Measurements from ENCODE around the gene FCHSD2. TPM values are rescaled to one million over a fixed set of nuclear protein-coding genes. Genes with fewer than 3 reads are reported as not detected.
"Not testable (repeated sequence)": the region's sequence is repeated elsewhere in the genome, so short reads cannot be mapped to it uniquely, and the experiment has no call there.

FCHSD2 gene
- total RNA-seq, 1 donor from 2014 or later, result 42.5 TPM

DNA sequence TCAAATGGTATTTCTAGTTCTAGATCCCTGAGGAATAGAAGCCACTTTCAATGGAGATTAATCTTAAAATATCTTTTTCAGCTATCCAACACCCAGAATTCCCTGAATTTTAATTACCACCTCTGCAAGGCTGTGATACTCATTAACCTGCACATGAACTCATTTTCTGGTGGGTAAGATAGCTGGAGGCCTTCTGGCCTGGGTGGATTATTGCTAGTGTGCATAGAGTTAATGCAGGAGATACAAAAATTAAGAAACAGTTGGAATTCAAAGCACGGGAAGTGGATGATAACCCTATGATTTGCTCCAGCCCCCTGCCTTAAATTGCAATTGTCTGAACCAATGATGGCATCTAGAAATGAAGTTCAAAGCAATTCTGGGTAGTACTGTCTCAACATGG is 212.9 kb downstream of the FCHSD2 start:
- no peak for DNase-seq (ENCODE audit: low spot score)

DNA sequence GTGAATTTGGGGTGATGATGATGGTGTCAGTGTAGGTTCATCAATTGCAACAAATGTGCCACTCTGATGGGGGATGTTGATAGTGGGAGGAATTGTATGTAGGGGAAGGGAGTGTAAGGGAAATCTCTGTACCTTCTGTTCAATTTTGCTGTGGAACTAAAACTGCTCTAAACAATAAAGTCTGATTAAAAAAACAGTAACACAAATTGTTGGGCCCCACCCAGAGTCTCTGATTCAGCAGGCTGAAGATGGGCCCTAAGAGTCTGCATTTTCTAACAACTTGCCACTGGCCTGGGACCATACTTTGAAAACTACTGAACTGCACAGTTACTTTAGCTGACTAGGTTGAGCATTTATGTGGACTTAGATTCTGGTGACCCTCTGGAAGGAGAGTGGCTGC is 214.7 kb downstream of the FCHSD2 start:
- no peak for DNase-seq (ENCODE audit: low spot score)

DNA sequence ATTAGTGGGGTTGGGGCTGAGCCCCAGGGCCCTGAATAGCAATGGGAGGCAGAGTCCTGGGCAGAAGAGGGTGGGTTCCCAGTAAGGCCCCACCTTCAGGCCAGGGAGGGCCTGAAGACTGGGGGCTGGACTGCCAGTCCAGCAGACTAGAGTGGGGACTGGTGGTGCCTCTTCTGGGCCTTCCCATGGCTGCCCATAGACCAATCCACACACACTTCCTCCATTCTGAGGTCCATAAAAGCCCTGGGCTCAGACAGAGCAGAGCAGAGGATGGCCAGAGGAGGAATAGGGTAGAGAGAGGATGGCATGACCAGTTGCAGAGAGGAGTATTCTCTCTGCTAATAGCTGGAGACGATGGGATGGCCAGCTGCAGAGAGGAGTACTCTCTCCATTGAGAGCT is 216.0 kb downstream of the FCHSD2 start:
- no peak for DNase-seq (ENCODE audit: low spot score)

DNA sequence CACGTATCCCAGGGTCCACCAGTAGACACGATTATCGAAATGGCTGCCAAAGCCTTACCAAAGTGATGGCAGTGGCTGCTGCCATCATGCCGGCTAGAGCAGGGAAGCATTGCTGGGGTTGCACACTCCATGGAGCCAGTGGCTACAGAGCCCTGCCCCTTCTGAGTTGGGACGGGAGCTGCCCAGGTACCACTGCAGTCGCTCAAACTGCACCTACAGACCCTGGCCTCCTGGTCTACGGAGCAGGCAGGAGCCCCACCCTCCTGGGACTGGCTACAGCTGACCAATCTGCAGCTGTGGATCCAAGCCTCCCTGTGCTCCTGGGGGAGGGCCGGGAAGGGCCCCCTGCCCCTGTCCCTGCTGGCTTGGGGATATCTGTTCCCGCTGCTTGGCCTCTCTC is 216.5 kb downstream of the FCHSD2 start:
- DNase-seq (ENCODE audit: low spot score), result no peak

DNA sequence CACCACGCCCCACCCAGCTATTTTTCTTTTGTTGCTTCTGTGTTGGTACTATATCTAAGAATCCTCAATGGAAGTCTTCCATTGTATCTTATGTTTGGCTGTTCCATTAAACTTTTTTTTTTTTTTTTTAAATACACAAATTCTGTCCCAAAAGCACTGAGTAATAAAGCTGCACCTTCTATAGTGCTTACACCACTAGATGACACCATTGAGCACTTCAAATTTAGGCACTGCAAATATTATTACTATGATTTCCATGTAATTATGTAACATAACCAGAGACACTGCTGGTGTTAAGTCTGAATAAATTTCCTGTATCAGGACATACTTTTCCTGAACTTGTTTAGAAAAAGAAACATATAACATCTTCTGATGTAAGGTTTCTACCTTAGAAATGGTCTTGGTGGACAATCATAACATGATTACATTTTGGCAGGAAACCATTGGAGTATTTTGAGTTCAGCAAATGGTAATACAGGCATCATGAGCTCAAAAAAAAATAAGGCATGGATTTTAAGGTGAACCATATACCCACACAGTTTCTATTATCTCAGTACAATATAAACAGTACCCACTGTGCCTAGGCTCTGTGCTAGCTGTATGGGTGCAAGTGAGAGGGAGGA is 217.4 kb downstream of the FCHSD2 start:
- DNase-seq (ENCODE audit: low spot score), result no peak

DNA sequence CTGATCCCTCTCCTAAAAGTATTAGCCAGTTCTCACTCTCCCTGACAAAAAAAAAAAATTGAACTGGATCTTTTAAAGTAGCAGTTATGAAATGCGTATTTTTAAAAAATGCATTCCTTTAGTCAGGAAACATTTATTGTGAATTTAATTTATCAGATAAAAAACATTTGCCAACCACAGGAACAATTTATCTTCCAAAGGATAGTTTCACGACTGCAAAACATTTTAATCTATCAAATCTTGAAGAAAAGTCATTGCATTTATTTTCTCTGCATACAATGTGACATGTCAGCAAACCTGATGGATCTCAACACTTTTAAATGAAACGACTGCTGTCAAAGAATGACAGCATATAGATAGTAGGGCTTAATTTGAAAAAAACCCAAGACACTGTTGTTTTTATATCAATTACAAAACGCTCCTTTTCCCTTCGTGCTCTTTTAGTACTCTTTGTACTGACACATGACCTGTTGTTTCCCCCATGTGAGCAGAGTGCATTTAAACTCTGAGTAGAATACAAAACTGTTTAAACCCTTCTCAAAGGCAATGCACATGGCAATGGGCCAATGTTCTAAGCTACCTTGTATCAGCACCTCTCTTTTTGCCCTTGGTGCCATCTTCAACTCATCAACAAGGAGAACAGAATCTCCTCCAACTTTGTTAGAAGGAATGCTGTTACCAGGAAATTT is 220.9 kb downstream of the FCHSD2 start:
- no peak for DNase-seq (ENCODE audit: low spot score)

DNA sequence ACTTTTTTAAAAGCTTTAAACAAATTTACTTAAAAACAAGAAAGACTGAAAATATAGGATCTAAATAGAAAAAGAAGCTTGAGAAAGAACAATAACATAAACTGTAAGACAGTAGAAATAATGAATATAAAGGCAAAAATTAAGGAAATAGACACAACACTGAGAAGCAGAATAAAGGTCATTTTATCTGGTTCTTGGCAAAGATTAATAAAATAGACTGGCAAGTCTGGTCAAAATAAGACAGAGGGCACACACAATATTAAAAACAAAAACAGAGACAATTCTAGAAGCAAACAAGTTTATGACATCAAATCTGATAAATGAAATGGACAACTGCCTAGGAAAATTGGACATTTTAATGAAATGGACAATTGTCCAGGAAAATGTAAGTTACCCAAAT is 222.1 kb downstream of the FCHSD2 start:
- no peak for DNase-seq (ENCODE audit: low spot score)

DNA sequence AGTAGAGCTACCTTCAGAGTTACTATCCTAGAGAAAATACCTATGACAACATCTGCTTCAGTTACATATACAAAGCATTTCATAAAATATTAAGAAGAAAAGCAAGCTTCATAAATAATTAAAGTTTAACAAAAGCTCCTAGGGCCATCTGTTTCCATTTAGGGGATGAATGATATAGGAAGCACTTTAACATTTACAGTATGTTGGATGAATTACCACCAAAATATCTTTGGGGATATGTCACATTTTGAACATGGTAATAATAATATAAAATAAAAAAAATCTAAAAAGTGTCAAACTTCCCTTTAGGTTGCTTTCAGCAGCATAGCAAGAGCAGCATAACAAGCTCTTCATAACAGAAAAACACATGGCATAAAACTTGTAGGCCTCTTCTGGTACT is 223.3 kb downstream of the FCHSD2 start:
- no peak for DNase-seq (ENCODE audit: low spot score)

DNA sequence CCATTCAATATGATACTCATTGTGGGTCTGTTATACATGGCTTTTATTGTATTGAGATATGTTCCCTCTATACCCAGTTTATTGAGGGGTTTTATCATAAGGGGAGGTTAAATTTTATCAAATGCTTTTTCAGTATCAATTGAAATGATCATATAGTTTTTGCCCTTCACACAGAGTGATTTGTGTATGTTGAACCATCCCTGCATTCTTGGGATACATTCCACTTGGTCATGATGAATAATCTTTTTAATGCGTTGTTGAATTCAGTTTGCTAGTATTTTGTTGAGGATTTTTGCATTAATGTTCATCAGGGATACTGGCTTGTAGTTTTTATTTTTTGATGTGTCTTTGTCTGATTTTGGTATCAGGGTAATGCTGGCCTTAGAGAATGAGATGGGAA is 229.9 kb downstream of the FCHSD2 start:
- no peak for DNase-seq (ENCODE audit: low spot score)

DNA sequence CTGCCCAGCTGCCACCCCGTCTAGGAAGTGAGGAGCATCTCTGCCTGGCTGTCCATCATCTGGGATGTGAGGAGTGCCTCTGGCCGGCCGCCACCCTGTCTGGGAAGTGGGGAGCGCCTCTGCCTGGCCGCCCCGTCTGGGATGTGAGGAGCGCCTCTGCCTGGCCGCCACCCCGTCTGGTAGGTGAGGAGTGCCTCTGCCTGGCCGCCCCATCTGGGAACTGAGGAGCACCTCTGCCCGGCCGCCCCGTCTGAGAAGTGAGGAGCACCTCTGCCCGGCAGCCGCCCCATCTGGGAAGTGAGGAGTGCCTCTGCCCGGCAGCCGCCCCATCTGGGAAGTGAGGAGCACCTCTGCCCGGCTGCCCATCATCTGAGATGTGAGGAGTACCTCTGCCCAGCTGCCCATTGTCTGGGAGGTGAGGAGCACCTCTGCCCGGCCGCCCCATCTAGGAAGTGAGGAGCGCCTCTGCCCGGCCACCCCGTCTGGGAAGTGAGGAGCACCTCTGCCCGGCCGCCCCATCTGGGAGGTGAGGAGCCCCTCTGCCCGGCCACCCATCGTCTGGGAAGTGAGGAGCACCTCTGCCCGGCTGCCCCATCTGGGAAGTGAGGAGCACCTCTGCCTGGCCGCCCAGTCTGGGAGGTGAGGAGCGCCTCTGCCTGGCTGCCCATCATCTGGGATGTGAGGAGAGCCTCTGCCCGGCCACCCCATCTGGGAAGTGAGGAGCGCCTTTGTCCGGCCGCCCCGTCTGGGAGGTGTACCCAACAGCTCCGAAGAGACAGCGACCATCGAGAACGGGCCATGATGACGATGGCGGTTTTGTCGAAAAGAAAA is 232.3 kb downstream of the FCHSD2 start:
- DNase-seq (ENCODE audit: low spot score), result not testable (repeated sequence)

DNA sequence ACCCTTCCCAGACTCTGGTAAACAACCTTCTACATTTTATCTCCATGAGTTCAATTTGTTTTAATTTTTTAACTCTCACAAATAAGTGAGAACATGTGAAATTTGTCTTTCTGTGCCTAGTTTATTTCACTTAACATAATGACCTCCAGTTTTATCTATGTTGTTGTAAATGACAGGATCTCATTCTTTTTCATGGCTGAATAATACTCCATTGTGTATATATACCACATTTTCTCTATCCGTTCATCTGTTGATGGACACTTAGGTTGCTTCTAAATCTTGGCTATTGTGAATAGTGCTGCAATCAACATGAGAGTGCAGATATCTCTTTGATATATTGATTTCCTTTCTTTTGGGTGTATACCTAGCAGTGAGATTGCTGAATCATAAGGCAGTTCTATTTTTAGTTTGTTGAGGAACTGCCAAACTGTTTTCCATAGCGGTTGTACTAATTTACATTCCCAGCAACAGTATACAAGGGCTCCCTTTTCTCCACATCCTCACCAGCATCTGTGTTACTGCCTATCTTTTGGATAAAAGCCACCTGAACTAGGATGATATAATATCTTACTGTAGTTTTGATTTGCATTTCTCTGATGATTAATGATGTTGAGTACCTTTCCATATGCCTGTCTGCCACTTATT is 234.0 kb downstream of the FCHSD2 start:
- DNase-seq (ENCODE audit: low spot score), result no peak

DNA sequence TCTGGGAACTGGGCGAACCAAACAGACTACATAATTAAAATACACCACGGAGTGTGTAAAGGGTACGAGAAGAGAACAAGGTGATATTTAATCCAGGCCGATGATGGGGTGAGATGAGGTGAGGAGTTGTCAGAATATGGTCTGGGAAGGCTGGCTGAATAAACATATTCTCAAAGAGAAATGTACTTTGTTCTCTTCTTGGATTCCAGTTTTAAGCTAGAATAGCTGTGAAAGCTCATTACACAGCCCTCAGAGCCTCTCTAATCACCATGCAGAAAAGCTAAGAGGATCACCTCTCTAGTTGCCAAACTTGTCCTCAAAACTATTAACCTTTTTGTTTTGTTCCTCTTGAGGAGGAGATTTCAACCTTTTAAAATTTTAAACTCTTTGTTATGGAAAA is 238.1 kb downstream of the FCHSD2 start:
- DNase-seq (ENCODE audit: low spot score), result no peak

DNA sequence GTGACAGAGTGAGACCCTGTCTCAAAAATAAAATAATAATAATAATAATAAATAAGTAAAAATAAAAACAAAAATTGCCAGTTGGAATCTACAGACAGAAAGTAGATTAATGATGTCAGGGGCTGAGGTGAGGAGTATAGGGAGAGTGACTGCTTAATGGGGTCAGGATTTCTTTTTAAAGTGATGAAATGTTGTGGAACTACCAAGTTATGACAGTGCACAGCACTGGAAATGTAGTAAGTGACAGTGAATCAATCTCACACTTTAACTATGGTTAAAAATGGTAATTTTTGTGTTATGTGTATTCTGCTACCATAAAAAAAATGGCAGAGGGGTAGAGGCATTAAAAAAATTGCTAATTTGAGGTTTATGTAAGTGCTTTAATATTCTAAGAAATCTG is 240.7 kb downstream of the FCHSD2 start:
- DNase-seq (ENCODE audit: low spot score), result no peak

DNA sequence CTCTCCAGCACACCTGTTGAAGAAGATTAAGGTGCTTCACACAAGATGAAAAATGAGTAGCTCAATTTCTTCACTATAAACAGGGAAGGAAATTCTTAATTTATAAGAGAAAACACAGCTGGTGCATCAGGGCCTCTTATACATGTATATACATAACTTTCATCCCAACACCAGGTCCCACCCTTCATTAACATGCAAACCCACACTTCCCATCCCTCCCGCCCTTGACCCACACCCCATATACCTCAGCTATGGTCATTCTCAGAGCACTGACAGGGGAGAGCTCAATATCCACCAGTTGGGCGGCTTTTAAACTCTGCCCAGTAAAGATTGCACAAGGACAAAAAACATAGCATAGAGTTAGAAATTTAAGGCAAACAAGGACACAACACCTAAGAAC is 242.1 kb downstream of the FCHSD2 start:
- no peak for DNase-seq (ENCODE audit: low spot score)

DNA sequence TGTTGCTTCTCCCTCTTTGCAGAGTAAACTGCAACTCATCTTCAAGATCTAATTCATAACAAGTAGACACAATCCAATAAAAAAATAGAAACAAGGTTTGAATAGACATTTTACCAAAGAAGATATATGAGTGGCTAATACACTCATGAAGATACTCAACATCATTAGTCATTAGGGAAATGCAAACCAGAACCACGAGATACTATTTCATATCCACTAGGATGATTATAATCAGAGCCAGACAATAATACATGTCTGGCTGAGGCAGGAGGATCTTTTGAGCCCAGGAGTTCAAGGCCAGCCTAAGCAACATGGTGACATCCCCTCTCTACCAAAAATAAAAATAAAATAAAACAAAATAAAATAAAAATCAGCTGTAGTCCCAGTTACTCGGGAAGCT is 242.9 kb downstream of the FCHSD2 start:
- no peak for DNase-seq (ENCODE audit: low spot score)

DNA sequence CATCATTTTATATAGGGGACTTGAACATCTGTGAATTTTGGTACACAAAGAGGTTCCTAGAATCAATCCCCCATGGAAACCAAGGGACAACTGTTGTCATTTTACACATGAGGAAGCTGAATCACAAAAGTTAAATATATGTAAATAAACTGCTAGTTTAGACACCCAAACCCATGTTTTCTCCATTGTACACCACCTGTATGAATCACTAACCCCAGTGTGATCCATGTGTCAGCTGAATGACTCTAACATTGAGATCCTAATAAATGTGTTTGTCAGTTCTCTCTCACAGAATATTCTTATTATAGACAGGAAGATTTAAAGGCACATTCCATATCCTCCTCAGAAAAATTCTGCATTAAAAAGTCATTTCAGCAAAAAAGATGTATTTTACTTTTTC is 244.6 kb downstream of the FCHSD2 start:
- DNase-seq (ENCODE audit: low spot score), result no peak

DNA sequence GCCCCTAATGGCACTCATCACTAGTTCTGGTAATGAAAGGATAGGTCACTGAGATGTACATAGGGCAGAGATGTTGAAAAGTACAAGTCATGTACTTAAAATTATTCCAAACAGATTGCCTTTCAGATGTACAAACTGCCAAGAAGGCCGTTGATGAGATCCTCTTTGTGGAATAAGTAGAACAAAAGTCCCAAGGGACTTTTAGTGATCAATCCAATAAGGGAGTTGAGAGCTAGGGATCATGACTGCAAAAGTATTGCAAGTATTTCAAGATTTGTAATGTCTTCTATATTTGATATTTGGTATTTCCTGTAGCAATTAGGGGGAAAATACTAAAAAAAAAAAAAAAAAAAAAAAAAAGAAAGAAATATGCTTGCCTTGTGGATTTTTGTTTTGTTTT is 245.7 kb downstream of the FCHSD2 start:
- no peak for DNase-seq (ENCODE audit: low spot score)

DNA sequence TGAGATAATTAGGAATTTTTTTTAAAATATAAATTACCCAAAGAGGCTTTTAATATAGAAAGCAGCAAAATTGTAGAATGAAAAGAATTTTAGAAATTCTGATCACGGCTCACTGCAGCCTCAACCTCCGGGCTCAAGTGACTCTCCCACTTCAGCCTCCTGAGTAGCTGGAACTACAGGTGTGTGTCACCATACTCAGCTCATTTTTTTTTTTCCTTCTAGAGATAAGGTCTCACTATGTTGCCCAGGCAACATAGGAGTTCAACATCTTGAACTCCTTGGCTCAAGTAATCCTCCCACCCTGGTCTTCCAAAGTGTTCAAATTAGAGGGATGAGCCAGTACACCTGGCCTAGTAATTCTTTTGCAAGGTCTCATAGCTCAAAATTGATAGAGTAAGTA is 251.2 kb downstream of the FCHSD2 start:
- DNase-seq (ENCODE audit: low spot score), result no peak

DNA sequence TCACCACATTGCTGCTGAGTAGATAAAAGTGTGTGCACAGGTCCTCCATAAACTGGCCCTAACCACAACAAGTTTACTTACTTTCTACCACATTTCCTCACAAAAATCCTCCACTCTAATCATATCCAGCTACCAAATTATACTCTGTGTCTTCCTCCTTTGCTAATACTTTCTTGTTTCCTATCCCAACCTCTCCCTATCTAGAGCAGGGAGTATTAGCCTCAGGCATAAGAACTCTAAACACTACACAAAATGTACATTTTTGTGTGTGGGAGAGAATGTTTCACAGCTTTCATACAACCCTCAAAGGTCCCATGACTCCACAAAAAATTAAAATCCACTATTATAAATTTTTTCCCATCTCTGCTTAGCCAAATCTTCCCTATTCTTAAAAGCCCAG is 255.5 kb downstream of the FCHSD2 start:
- DNase-seq (ENCODE audit: low spot score), result no peak

DNA sequence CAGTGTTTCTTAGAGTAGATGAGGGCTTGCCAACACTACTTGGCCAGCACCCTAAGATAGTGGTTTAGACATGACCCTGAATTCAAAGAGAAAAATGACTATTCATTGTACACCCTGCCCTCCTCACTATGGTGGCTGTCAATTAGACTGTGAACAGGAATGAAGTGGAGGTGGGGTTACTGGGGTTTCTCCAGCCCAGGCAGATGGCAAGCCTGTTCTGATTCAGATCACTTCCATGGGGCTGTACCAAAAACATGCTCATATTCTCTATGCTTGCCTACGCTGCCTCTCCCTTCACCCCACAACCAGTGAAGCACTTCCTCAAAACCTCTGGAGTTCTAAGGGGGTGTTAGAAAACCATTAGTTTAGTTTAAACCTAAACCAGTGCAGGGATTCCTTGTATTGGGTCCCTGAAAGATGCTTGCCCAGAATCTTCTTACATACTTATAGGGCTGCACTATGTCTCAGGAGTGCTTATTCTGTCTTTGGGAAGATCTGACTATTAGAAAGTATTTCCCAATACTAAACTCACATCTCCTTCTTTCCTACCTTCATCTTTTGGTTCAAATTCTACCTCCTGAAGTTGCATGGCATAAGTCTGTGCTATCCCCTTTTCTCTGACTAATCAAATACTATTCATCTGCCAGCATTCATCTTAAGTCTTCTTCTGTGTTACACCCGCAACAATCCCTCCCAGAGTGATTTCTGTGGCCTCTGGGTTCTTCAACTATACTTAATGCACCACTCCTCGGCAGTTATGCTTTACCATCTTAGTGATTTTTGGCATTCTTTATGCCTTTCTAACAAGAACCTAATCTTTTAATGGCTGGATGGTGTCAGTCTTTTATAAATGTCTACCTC is 256.1 kb downstream of the FCHSD2 start:
- DNase-seq (ENCODE audit: low spot score), result no peak

DNA sequence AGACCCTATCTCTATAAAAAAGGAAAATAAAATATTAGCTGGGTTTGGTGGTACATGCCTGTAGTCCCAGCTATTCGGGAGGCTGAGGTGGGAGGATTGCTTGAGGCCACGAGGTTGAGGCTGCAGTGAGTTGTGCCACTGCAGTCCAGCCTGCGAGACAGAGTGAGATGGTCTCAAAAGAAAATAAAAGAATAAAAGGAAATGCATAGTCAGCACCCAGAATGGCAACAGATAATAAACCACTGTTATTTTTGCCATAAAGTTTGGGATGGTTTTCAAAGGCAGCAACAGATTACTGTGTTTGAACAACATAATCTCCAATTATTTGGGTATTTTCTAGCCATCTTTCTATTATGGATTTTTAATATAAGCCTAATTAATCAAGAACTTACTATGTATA is 266.0 kb downstream of the FCHSD2 start:
- no peak for DNase-seq (ENCODE audit: low spot score)

DNA sequence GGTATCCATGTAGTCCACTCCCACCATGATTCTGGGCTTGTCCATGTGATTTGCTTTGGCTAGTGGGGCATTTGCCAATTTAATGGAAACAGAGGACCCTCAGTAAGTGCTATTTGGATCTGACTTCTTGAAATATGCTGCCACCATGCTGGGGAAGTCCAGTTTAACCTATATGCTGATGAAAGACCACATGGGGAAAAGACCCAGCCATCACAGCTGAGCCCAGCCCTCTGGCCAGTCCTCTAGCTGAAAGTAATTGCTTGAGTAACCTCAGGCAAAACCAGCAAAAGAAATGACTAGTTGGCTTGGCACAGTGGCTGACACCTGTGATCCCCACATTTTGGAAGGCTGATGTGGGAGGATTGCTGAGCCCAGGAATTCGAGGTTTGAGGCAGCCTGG is 266.4 kb downstream of the FCHSD2 start:
- no peak for DNase-seq (ENCODE audit: low spot score)

Measured in ureter (tissue), 1 donor.